NCI-H187 (cell line): ENCODE results near the gene BCL2L13.

Source experiments
- DNase-seq, 2 experiments: peaks; one replicate each; lab custom pipeline; 2025; lab: John Stamatoyannopoulos, UW

Gene BCL2L13

GRCh38 chr22:17780116-17780740, 141.7 kb downstream of the BCL2L13 start:
- no peak for DNase-seq
